ENCODE data around the gene RPL12.
A peak's percentile ranks its signal among the peaks of the same experiment; 100 is the strongest.

The RPL12 gene

GRCh38 chr9:127421057-127421456 lies 30.1 kb downstream of the RPL12 start:
- TF ChIP-seq CTCF (IDR thresholded peaks at IDR 0.05; ENCODE audit: control insufficient read depth, extremely low read depth, insufficient read depth) = no peak
- H3K4me3 ChIP-seq (ENCODE audit: low read depth, low read length) = no peak overlapping the region
- DNase-seq (ENCODE audit: low read depth) = no peak

GRCh38 chr9:127419348-127419747 lies 31.9 kb downstream of the RPL12 start:
- no peak for TF ChIP-seq CTCF (IDR thresholded peaks at IDR 0.05; ENCODE audit: control insufficient read depth, extremely low read depth, insufficient read depth)
- peak overlapping the region; percentile 51 for H3K4me3 ChIP-seq (ENCODE audit: low read depth, low read length)
- DNase-seq (ENCODE audit: low read depth) = no peak

GRCh38 chr9:127418037-127418471 lies 33.2 kb downstream of the RPL12 start:
- TF ChIP-seq CTCF (IDR thresholded peaks at IDR 0.05; ENCODE audit: control insufficient read depth, extremely low read depth, insufficient read depth) = no peak
- no peak overlapping the region for H3K4me3 ChIP-seq (ENCODE audit: low read depth, low read length)
- DNase-seq (ENCODE audit: low read depth) = no peak

GRCh38 chr9:127417131-127418036 lies 33.8 kb downstream of the RPL12 start:
- H3K4me3 ChIP-seq (ENCODE audit: low read depth, low read length) = no peak overlapping the region
- TF ChIP-seq CTCF (IDR thresholded peaks at IDR 0.05; ENCODE audit: control insufficient read depth, extremely low read depth, insufficient read depth) = no peak
- no peak for DNase-seq (ENCODE audit: low read depth)

- H3K4me3 ChIP-seq (ENCODE audit: low read depth, low read length) = no peak overlapping the region
- TF ChIP-seq CTCF (IDR thresholded peaks at IDR 0.05; ENCODE audit: control insufficient read depth, extremely low read depth, insufficient read depth) = no peak
- no peak for DNase-seq (ENCODE audit: low read depth)
These were observed 35.5 kb downstream of the RPL12 start for GRCh38 chr9:127415657-127416056.

- no peak for DNase-seq (ENCODE audit: low read depth)
- no peak overlapping the region for H3K4me3 ChIP-seq (ENCODE audit: low read depth, low read length)
- no peak for TF ChIP-seq CTCF (IDR thresholded peaks at IDR 0.05; ENCODE audit: control insufficient read depth, extremely low read depth, insufficient read depth)
These were observed 36.1 kb downstream of the RPL12 start for GRCh38 chr9:127415141-127415540.
